Erythroblast (primary cell): ENCODE measurements around the gene HERC5.

ENCODE experiments used
- GATA1 ChIP-seq: IDR thresholded peaks from 2 replicates; pipeline ENCODE4 v1.6.1; 2011; ENCODE audit warnings: low read depth, mild to moderate bottlenecking, control low read depth, low read length, moderate library complexity
- POLR2A ChIP-seq: IDR thresholded peaks from 2 replicates; pipeline ENCODE4 v1.6.1; 2011; ENCODE audit warnings: mild to moderate bottlenecking, low read length

DNA sequence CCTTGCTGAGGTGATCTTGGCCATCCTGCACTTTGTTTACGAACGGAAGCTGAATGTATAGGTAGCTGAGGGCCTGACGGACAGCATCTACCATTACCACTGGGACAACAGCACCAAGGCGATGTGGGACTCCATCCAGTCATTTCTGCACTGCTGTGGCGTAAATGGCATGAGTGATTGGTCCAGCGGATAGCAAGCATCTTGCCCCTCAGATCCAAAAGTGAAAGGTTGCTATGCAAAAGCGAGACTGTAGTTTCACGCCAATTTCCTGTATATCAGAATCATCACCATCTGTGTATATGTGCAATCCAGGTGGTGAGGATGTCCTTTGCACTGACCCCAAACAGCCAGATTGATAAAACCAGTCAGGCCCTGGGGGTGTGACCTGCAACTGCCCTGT is 70.9 kb downstream of the HERC5 start:
- no peak for TF ChIP-seq POLR2A
- TF ChIP-seq GATA1 = no peak
